GM10248 (cell line): ENCODE results near the gene HDAC6.

Experiments
- CTCF ChIA-PET: fragments of 300-600 bp; sonication (Branson Sonifier 250); formaldehyde crosslinking; extraction: SDS; loops from one replicate; lab custom pipeline; 2021; ENCODE audit warnings: antibody characterized with exemption; lab: Yijun Ruan, JAX
- POLR2A ChIA-PET: fragments of 350-650 bp; sonication (Branson Sonifier 250); formaldehyde crosslinking; extraction: SDS; loops from one replicate; lab custom pipeline; 2020; ENCODE audit warnings: antibody characterized with exemption; lab: Yijun Ruan, JAX
- DNase-seq: peaks from one replicate; pipeline ENCODE4 v3.0.0; 2012; ENCODE audit errors: extremely low spot score
- CTCF ChIP-seq: IDR thresholded peaks from 2 replicates; pipeline ENCODE4 v1.5.1; 2012; ENCODE audit warnings: mild to moderate bottlenecking, low read depth; ENCODE audit errors: extremely low read depth, missing control alignments, control extremely low read depth

Gene HDAC6

GRCh38 chrX:48801280-48802088 lies at the start of gene HDAC6:
Gene HDAC6 (plus strand): TSS chrX:48802067. CDS start chrX:48802693, 626 bp downstream.
- TF ChIP-seq CTCF, result no peak
- POLR2A ChIA-PET, result interaction anchor here (0.6 to 0.7 kb wide), 2 partner anchors 43 to 110 kb away, joined by 3 read pairs; no protein-coding TSS in a partner anchor
- DNase-seq, result peak; percentile 90
- CTCF ChIA-PET, result no interaction called here

- TF ChIP-seq CTCF, result no peak
- ChIA-PET CTCF (no interaction called here), POLR2A (no interaction called here)
- no peak for DNase-seq
Measured at GRCh38 chrX:48752498-48752897, 49.4 kb upstream of the HDAC6 start.

GRCh38 chrX:48753708-48754228 lies 48.1 kb upstream of the HDAC6 start:
- TF ChIP-seq CTCF, result no peak
- CTCF ChIA-PET, result no interaction called here
- POLR2A ChIA-PET, result no interaction called here
- no peak for DNase-seq

GRCh38 chrX:48754238-48754637 lies 47.6 kb upstream of the HDAC6 start:
- CTCF ChIA-PET, result no interaction called here
- no peak for DNase-seq
- POLR2A ChIA-PET, result no interaction called here
- no peak for TF ChIP-seq CTCF

- POLR2A ChIA-PET, result no interaction called here
- no peak for TF ChIP-seq CTCF
- DNase-seq, result no peak
- CTCF ChIA-PET, result interaction anchor here (1.3 kb wide), 1 partner anchor 13 kb away, joined by 3 read pairs; no protein-coding TSS in a partner anchor
Measured at GRCh38 chrX:48761674-48762471, 40.0 kb upstream of the HDAC6 start, which contains the start of gene GLOD5. Gene GLOD5 (plus strand): TSS chrX:48761747. CDS start chrX:48761791, 44 bp downstream.

- ChIA-PET CTCF (interaction anchor here (1.0 kb wide), 1 partner anchor 13 kb away, joined by 3 read pairs; no protein-coding TSS in a partner anchor), POLR2A (no interaction called here)
- TF ChIP-seq CTCF, result no peak
- no peak for DNase-seq
Measured at GRCh38 chrX:48769230-48769629, 32.6 kb upstream of the HDAC6 start.
